Measurements from ENCODE around the gene SHROOM3. TPM values are rescaled to one million over a fixed set of nuclear protein-coding genes. Genes with fewer than 3 reads are reported as not detected.

SHROOM3 gene
- total and polyA plus RNA-seq, 2 donors (not counting 3 experiments of a cell fraction or from before 2014, with no cell fraction given) = 2.7 to 6.7 TPM

- H3K9ac ChIP-seq (replicated peaks; ENCODE audit: extremely low read depth, insufficient read depth, low read length) = no peak overlapping the region
- no peaks in the 10 kb centered on the region for H3K9me1 ChIP-seq (replicated peaks; ENCODE audit: control insufficient read depth, extremely low read depth, insufficient read depth, low read length)
- no peak for FAIRE-seq
- DNase-seq (ENCODE audit: low read depth, low spot score) = no peak
- H3K4me2 ChIP-seq (ENCODE audit: insufficient read depth, low read length) = no peak overlapping the region
- dilution Hi-C loops (cut with MboI; ENCODE audit: extremely low pct_ligation_motif_present, low sequenced_read_pairs) = no loop called here
- H3K79me2 ChIP-seq (ENCODE audit: control insufficient read depth, insufficient read depth, low read length) = no peaks in the 10 kb centered on the region
- ChIA-PET POLR2A (no interaction called here), CTCF (no interaction called here)
- H3K4me3 ChIP-seq (replicated peaks in 1 of 3; ENCODE audit: insufficient read depth in 1 of 3, low read depth in 1 of 3, low read length in 3 of 3) = no peak overlapping the region
- no TSS peak for BruUV-seq (replicated peaks)
- intact Hi-C loops (cut with micrococcal nuclease) = no loop called here
- H4K20me1 ChIP-seq (replicated peaks; ENCODE audit: control insufficient read depth, extremely low read depth, insufficient read depth, low read length) = no peaks in the 10 kb centered on the region
- no peak overlapping the region for H3K27ac ChIP-seq (ENCODE audit: insufficient read depth, low read depth, low read length)
- H3K27me3 ChIP-seq (ENCODE audit: control insufficient read depth in 2 of 2, insufficient read depth in 2 of 2, low read length in 2 of 2) = peaks cover 4 to 35% of the 10 kb centered on the region in 2 experiments
- H2AFZ ChIP-seq (ENCODE audit: low read depth, low read length) = no peak overlapping the region
- no peak for TF ChIP-seq JUN (IDR thresholded peaks at IDR 0.05; ENCODE audit: borderline replicate concordance, insufficient read depth, insufficient read length, low read depth)
- TF ChIP-seq EZH2 (IDR thresholded peaks at IDR 0.05; ENCODE audit: borderline replicate concordance, low read depth, low read length, severe bottlenecking) = no peak
- no peak for TF ChIP-seq MYC (IDR thresholded peaks at IDR 0.05; ENCODE audit: low read depth, low read length)
- no peak for TF ChIP-seq FOS (IDR thresholded peaks at IDR 0.05; ENCODE audit: borderline replicate concordance, insufficient read depth, low read length)
- TF ChIP-seq GATA2 (IDR thresholded peaks at IDR 0.05; ENCODE audit: insufficient read depth, insufficient read length, low read depth, low read length) = no peak
- TF ChIP-seq POLR2AphosphoS5 (IDR thresholded peaks at IDR 0.05; ENCODE audit: insufficient read depth, low read depth, low read length) = no peak
- TF ChIP-seq MAX (IDR thresholded peaks at IDR 0.05; ENCODE audit: insufficient read depth, insufficient read length) = no peak
- TF ChIP-seq CTCF (IDR thresholded peaks at IDR 0.05; ENCODE audit: extremely low read depth in 1 of 2, insufficient read depth in 1 of 2, low read depth in 1 of 2, low read length in 2 of 2) = no peak
- TF ChIP-seq POLR2A (IDR thresholded peaks at IDR 0.05; ENCODE audit: low read depth, low read length) = no peak
- H3K36me3 ChIP-seq (ENCODE audit: control insufficient read depth in 2 of 2, extremely low read depth in 1 of 2, insufficient read depth in 2 of 2, low read length in 2 of 2) = no peaks in the 10 kb centered on the region
- no peaks in the 10 kb centered on the region for H3K4me1 ChIP-seq (ENCODE audit: control insufficient read depth, extremely low read depth, insufficient read depth, low read length)
- H3K9me3 ChIP-seq (replicated peaks; ENCODE audit: control insufficient read depth, insufficient read depth, low read length) = no peaks in the 10 kb centered on the region
Observed at GRCh38 chr4:76386566-76387305, 48.3 kb upstream of the SHROOM3 start.

All from endothelial cell of umbilical vein (primary cell).